NOMO-1 treated with dmso at 0.1 percent for 144 hours (cell line): Measurements from ENCODE around the gene PLCD4.
A peak's percentile ranks its signal among the peaks of the same experiment; 100 is the strongest.

Source experiments
- DNase-seq: peaks from one replicate; lab custom pipeline; 2025; ENCODE audit not compliant: unreplicated experiment; lab: John Stamatoyannopoulos, UW

PLCD4 gene

GRCh38 chr2:218662377-218662776 is 54.7 kb downstream of the PLCD4 start:
- no peak for DNase-seq

- no peak for DNase-seq
Measured at GRCh38 chr2:218662827-218663226, 55.1 kb downstream of the PLCD4 start.

- no peak for DNase-seq
Measured at GRCh38 chr2:218663901-218664300, 56.2 kb downstream of the PLCD4 start.

- no peak for DNase-seq
Measured at GRCh38 chr2:218664653-218665052, 57.0 kb downstream of the PLCD4 start.

GRCh38 chr2:218671097-218671653 is 63.5 kb downstream of the PLCD4 start:
- no peak for DNase-seq

GRCh38 chr2:218671654-218672566 is 64.2 kb downstream of the PLCD4 start, which contains the start of the genes RNF25 and STK36:
TSS of gene RNF25 (minus strand) at chr2:218672002. CDS start at chr2:218671970, 32 bp downstream.
TSS of gene STK36 (plus strand) at chr2:218672086. CDS start at chr2:218672830, 744 bp downstream.
- peak; percentile 80 for DNase-seq

- DNase-seq = peak; percentile 3
Measured at GRCh38 chr2:218679119-218679518, 71.4 kb downstream of the PLCD4 start.

- no peak for DNase-seq
Measured at GRCh38 chr2:218680061-218680460, 72.4 kb downstream of the PLCD4 start.
